GM18505 (cell line): Measurements from ENCODE around the gene CLMN.
"Not testable (repeated sequence)": the region's sequence is repeated elsewhere in the genome, so short reads cannot be mapped to it uniquely, and the experiment has no call there.

Experiments used
- ATAC-seq: cut with Tn5 transposase; IDR thresholded peaks from one replicate; pipeline ENCODE4 v1.9.1; 2021; ENCODE audit not compliant: unreplicated experiment
- POLR2A ChIP-seq: IDR thresholded peaks from 4 replicates; pipeline ENCODE4 v1.6.1; 2011; ENCODE audit warnings: borderline replicate concordance; ENCODE audit not compliant: insufficient read depth, insufficient read length; ENCODE audit errors: extremely low read depth

Gene CLMN

GRCh38 chr14:95210699-95211098, 109.0 kb downstream of the CLMN start:
- ATAC-seq = no peak
- no peak for TF ChIP-seq POLR2A

GRCh38 chr14:95208598-95208997, 111.1 kb downstream of the CLMN start:
- no peak for ATAC-seq
- TF ChIP-seq POLR2A = no peak

- no peak for TF ChIP-seq POLR2A
- ATAC-seq = no peak
Observed at GRCh38 chr14:95207475-95208233, 112.1 kb downstream of the CLMN start.

- no peak for TF ChIP-seq POLR2A
- ATAC-seq = no peak
Observed at GRCh38 chr14:95206534-95206933, 113.2 kb downstream of the CLMN start.

GRCh38 chr14:95204705-95205104, 115.0 kb downstream of the CLMN start:
- ATAC-seq = no peak
- no peak for TF ChIP-seq POLR2A

GRCh38 chr14:95201745-95202144, 118.0 kb downstream of the CLMN start:
- not testable (repeated sequence) for ATAC-seq

GRCh38 chr14:95200404-95200803, 119.3 kb downstream of the CLMN start:
- ATAC-seq = no peak
- no peak for TF ChIP-seq POLR2A

GRCh38 chr14:95199298-95199983, 120.3 kb downstream of the CLMN start:
- no peak for TF ChIP-seq POLR2A
- no peak for ATAC-seq

GRCh38 chr14:95198320-95198719, 121.4 kb downstream of the CLMN start:
- TF ChIP-seq POLR2A = no peak
- ATAC-seq = no peak

- ATAC-seq = no peak
- no peak for TF ChIP-seq POLR2A
Observed at GRCh38 chr14:95197551-95197950, 122.2 kb downstream of the CLMN start.

- TF ChIP-seq POLR2A = no peak
Observed at GRCh38 chr14:95196826-95197545, 122.7 kb downstream of the CLMN start.

GRCh38 chr14:95196268-95196667, 123.4 kb downstream of the CLMN start:
- no peak for TF ChIP-seq POLR2A
- no peak for ATAC-seq

More at GRCh38 chr14:95196826-95197545, 122.7 kb downstream of the CLMN start:
- no peak for ATAC-seq

- no peak for TF ChIP-seq POLR2A
- no peak for ATAC-seq
Observed at GRCh38 chr14:95195031-95195430, 124.7 kb downstream of the CLMN start.

- ATAC-seq = no peak
- no peak for TF ChIP-seq POLR2A
Observed at GRCh38 chr14:95193081-95193480, 126.6 kb downstream of the CLMN start.
